Measurements from ENCODE around the gene C1orf21.

The C1orf21 gene

DNA sequence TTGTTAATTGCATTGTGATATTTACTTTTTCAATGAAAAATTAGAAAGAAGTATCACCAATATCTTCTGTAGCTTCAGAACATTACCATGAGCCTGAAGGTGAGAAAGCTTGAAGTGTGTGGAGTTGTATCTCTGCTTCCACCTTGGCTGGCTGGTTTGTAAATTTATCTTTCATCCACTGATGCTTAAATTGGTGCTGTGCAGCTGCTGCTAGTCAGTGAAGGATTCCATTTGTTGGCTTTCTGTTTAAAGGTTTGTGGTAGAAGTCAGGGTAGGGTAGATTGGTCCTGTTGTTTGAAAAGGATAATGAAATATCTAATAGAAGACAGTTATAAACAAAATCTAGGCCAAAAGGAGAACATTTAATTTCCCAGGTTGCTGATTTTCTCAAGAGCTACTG, 105.7 kb downstream of the C1orf21 start:
- TF ChIP-seq, protein P1, sequence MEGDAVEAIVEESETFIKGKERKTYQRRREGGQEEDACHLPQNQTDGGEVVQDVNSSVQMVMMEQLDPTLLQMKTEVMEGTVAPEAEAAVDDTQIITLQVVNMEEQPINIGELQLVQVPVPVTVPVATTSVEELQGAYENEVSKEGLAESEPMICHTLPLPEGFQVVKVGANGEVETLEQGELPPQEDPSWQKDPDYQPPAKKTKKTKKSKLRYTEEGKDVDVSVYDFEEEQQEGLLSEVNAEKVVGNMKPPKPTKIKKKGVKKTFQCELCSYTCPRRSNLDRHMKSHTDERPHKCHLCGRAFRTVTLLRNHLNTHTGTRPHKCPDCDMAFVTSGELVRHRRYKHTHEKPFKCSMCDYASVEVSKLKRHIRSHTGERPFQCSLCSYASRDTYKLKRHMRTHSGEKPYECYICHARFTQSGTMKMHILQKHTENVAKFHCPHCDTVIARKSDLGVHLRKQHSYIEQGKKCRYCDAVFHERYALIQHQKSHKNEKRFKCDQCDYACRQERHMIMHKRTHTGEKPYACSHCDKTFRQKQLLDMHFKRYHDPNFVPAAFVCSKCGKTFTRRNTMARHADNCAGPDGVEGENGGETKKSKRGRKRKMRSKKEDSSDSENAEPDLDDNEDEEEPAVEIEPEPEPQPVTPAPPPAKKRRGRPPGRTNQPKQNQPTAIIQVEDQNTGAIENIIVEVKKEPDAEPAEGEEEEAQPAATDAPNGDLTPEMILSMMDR (IDR thresholded peaks at IDR 0.05; ENCODE audit: control insufficient read depth, insufficient read depth, low read depth, low read length, missing control alignments): no peak
- DNase-seq (ENCODE audit: low read depth): no peak
- H3K4me3 ChIP-seq (ENCODE audit: control insufficient read depth, low read depth, low read length): no peak overlapping the region

DNA sequence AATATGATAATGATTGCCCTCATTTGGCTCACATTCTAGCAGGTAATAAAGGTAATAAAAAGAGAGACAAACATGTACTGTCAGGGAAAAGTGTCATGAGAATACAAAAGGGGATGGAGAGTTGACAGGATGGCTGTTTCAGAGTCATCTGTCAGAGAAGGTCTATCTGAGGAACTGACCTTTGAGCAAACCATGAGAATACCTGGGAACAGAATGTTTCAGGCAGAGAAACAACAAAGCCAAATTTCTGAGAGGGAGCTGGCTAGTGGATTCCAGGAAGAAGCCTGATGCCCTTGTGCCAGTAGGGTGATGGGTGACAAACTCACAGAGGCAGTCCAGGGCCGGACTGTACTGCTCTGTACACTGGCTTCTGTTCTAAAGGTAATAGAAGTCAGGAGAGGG, 107.2 kb downstream of the C1orf21 start:
- TF ChIP-seq, protein P1 (IDR thresholded peaks at IDR 0.05; ENCODE audit: control insufficient read depth, insufficient read depth, low read depth, low read length, missing control alignments): no peak
- no peak overlapping the region for H3K4me3 ChIP-seq (ENCODE audit: control insufficient read depth, low read depth, low read length)
- DNase-seq (ENCODE audit: low read depth): no peak

DNA sequence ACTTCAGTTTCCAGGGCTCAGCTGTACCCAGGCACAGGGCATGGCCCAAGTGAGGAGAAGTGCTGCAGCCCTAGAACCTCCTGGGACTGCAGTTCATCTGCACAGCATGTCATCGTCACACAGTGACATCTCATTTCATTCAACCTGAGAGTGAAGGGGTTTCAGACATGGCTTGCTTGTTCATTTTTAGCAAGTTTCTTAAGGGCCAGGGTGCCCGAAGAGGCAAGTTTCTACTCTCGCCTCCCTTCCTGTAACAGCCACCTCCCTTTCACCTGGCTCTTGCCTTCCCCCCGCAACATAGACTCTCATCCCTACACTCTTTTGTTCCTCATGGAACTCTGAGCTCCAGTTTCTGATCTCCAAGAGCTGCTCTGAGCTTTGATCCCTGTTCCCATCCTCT, 108.1 kb downstream of the C1orf21 start:
- H3K4me3 ChIP-seq (ENCODE audit: control insufficient read depth, low read depth, low read length): no peak overlapping the region
- TF ChIP-seq, protein P1 (IDR thresholded peaks at IDR 0.05; ENCODE audit: control insufficient read depth, insufficient read depth, low read depth, low read length, missing control alignments): no peak
- no peak for DNase-seq (ENCODE audit: low read depth)

DNA sequence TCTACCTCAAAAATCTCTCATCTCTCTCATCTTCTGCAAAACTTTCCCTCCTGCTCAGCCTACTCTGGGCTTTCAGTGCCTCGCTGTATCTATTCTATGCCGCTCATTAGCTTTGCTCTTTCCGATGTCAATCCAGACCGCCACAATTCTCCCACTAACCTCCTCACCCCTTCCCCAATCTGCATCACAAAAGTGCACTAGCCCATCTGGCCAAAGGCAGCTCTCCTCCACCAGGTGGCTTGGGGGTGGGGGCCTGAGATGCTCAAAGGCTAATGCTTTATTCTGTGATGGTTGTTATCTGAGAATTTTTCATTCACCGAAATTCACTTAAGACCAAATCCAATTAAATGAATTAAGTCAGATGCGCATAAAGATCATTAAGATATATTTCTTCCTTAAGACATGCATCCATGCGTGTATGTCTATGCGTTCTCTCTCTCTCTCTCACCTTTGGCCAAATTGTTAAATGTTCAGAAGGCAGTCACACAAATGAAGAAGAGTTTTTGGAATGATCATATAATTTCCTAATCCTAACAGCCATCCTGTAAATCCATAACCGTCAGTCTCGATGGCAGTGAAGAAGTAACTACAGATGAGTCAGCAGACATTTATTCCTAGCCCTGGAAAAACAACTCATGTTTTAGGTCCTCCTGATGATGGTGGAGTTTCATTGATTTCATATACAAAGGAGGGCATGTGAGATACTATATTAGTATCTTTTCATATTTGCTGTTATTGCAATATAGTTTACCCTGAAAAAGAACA, 111.3 kb downstream of the C1orf21 start:
- TF ChIP-seq, protein P1 (IDR thresholded peaks at IDR 0.05; ENCODE audit: control insufficient read depth, insufficient read depth, low read depth, low read length, missing control alignments): peak; percentile 3
- DNase-seq (ENCODE audit: low read depth): no peak
- no peak overlapping the region for H3K4me3 ChIP-seq (ENCODE audit: control insufficient read depth, low read depth, low read length)

DNA sequence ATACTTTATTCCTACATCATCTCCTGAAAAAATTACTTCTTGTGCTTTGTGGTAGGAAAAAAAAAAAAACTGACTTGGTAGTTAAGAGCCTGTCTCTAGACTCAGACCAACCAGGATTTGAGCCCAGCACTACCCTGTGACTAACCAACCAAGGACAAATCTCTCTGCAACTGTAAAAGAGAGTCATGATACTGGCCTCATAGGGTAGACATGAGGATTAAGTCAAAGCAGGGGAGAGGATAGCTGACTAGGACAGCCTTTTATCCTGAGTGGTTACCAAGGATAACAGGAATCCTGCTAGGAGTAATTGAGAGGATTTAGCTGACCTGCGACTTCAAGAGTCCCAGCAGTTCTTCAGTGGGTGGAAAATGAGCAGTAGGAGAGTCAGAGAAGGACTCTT, 112.8 kb downstream of the C1orf21 start:
- no peak overlapping the region for H3K4me3 ChIP-seq (ENCODE audit: control insufficient read depth, low read depth, low read length)
- DNase-seq (ENCODE audit: low read depth): peak; percentile 23
- TF ChIP-seq, protein P1 (IDR thresholded peaks at IDR 0.05; ENCODE audit: control insufficient read depth, insufficient read depth, low read depth, low read length, missing control alignments): no peak

DNA sequence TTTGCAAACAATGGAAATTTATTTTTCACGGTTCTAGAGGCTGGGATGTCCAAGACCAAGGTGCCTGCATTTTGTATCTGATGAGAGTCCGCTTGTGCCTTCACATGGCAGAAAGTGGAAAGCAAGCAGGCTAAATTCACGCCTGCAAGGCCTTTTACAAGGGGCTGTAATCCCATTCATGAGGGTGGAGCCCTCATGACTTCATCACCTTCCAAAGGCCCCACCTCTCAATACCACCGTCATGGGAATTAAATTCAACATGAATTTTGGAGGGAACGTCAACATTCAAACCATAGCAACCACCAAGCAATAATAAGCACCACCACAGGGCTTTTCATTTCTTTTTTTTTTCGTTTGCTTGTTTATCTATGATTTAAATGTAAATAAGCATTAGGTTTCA, 115.3 kb downstream of the C1orf21 start:
- TF ChIP-seq, protein P1 (IDR thresholded peaks at IDR 0.05; ENCODE audit: control insufficient read depth, insufficient read depth, low read depth, low read length, missing control alignments): no peak
- H3K4me3 ChIP-seq (ENCODE audit: control insufficient read depth, low read depth, low read length): no peak overlapping the region
- no peak for DNase-seq (ENCODE audit: low read depth)
